MM.1S (cell line): ENCODE results near the gene ACVR2B.

Source experiments
- CTCF ChIP-seq: fragments of 300-600 bp; sonication (generic); IDR thresholded peaks from 2 replicates; pipeline ENCODE4 v1.5.1; 2016; ENCODE audit warnings: antibody characterized with exemption, low read length, mixed read lengths
- EZH2 ChIP-seq: fragments of 300-600 bp; sonication (generic); optimal IDR thresholded peaks from 2 replicates; pipeline ENCODE3; 2017; ENCODE audit warnings: low read depth, mild to moderate bottlenecking, antibody characterized with exemption, low read length, mixed read lengths

GRCh38 chr3:38453075-38453912 lies at the start of gene ACVR2B:
- TF ChIP-seq CTCF = no peak
- TF ChIP-seq EZH2 = no peak
